Superior temporal gyrus (tissue), 1 donor: Measurements from ENCODE around the gene PSMA2.
A peak's percentile ranks its signal among the peaks of the same experiment; 100 is the strongest.

ENCODE experiments used
- DNase-seq: peaks from one replicate; pipeline ENCODE4 v3.0.0-alpha.2; 2016; ENCODE audit errors: extremely low spot score

The PSMA2 gene

GRCh38 chr7:42931834-42932651 lies at the start of gene PSMA2, which contains the start of gene MRPL32:
Gene PSMA2, minus strand, starts transcription at chr7:42932174. Its CDS starts 16 bp downstream, at chr7:42932158.
Gene MRPL32, plus strand, starts transcription at chr7:42932376. Its CDS starts 11 bp downstream, at chr7:42932387.
- peak; percentile 99 for DNase-seq

DNA sequence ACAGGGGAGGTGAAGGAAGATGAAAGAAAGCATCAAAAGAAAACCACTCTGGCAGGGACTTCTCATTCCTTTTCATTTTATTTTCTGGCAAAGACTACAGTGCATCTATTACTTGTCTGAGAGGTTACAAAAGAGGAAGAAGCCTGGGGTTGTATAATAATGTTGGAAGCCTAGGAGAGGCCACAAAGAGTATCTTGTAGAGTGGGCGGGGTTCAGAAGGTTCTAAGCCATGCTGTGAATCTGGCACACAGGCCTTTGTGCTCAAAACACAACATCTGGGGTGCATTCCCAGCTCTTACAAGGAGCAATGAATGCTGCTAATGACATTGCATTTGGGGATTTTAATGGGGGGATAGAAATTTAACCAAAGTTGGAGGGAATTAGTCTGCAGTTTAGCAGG lies 49.6 kb upstream of the PSMA2 start:
- no peak for DNase-seq

DNA sequence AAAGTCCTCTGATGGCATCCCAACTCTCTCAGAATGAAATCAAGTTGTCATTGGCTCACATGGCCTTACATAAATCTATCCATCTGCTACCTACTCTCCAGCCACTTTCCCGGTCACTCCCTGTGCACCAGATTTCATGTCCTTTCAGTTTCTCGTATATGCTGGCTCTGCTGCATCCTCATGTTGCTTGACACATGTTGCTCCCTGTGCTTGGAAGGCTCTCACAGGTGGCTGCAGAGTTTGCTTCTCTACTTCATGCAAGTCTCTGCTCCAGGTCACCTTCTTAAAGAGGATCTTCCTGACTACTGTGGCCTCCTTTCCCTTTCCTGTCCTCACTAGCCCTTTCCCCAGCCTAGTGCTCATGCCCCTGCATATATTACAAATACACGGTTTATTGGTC lies 48.5 kb upstream of the PSMA2 start:
- no peak for DNase-seq

- no peak for DNase-seq
Observed at GRCh38 chr7:42980084-42980483, 48.1 kb upstream of the PSMA2 start.

- no peak for DNase-seq
Observed at GRCh38 chr7:42978496-42978895, 46.5 kb upstream of the PSMA2 start.

DNA sequence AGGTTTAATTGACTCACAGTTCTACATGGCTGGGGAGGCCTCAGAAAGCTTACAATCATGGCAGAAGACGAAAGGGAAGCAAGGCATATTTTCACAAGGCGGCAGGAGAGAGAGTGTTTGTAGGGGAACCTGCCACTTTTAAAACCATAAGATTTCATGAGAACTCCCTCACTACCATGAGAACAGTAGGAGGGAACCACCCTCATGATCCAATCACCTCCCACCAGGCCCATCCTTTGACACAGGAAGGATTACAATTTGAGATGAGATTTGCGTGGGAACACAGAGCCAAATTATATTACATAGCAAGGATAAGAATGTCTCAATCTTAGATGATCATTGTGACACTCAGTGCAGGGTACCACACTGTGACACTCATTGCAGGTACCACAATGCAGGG lies 44.4 kb upstream of the PSMA2 start:
- no peak for DNase-seq

DNA sequence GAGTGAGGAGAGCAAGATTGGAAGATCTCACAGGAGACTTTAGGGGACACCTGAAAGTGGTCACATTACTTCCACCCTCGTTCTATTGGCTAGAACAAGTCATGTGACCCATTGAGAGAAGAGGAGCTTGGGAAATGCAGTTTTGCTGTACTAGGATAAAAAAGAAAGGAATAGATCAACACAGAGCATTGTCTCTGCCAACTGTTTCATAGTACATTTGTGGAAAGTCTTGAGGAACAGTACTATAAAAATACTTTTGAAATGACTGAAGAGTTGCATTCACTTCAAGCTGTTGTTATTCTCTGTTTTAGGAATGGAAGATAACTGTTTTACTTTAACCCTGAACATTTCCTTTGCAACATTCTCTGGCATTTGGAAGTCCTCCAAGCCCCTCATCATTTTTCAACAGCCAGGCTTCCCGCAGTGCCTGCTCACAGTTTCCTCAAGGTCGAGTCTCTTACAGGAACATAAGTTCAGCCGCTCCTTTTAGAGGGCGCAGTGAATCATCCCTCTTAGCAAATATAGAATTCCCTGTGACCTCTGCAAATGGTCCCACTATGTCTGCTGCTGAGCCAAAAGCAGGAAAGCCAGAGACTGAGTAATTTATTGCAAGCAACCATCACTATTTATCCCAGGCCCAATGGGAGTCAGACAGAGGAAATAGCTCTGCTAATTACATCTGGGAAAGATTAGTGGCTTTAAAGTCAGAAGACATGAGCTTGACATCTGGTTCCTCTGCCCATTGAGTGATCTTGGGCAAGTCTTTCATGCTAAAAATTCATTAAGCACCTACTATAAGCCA lies 40.9 kb upstream of the PSMA2 start:
- peak; percentile 52 for DNase-seq

GRCh38 chr7:42967391-42967790 lies 35.4 kb upstream of the PSMA2 start:
- no peak for DNase-seq

- peak; percentile 67 for DNase-seq
Observed at GRCh38 chr7:42964849-42965805, 33.2 kb upstream of the PSMA2 start.

DNA sequence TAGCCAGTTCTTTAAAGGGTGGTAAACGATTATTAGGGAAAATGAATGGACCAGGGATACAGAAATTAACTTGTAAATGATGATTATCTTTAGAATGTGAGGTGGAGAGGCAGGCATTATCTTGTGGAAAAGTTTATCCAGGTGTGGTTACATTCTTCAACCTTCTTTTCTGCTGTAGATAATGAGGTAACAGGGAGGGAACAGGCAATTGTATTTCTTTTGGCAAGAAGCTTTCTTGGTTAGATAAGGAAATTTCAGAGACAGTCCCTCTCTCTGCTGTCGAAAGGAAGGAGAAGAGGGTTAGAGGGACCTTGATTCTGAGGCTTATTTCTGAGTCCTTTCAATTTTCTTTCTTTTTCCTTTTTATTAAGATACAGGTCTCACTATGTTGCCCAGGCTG lies 32.3 kb upstream of the PSMA2 start:
- DNase-seq = no peak

DNA sequence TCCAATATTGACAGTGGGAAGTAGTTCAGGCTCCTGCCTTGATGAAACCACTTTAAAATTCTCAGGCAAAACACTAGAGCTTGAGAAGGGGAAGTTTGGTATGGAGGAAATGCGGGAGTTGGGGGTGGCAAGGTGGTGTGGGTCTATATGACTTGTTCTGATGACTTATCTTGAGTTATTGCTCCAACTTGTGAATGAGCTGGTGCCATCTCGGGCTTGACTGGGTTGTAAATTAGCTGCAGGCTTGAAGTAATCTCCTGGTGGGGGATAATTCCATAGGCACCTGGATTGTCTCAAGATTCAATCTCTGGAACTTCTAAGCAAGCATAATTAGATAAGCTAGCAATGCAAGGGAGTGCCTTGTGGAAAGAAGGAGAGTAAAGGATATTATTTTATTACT lies 29.2 kb upstream of the PSMA2 start:
- no peak for DNase-seq

GRCh38 chr7:42960762-42961161 lies 28.8 kb upstream of the PSMA2 start:
- DNase-seq = no peak

GRCh38 chr7:42959549-42959948 lies 27.6 kb upstream of the PSMA2 start:
- no peak for DNase-seq

GRCh38 chr7:42956062-42956461 lies 24.1 kb upstream of the PSMA2 start:
- no peak for DNase-seq

DNA sequence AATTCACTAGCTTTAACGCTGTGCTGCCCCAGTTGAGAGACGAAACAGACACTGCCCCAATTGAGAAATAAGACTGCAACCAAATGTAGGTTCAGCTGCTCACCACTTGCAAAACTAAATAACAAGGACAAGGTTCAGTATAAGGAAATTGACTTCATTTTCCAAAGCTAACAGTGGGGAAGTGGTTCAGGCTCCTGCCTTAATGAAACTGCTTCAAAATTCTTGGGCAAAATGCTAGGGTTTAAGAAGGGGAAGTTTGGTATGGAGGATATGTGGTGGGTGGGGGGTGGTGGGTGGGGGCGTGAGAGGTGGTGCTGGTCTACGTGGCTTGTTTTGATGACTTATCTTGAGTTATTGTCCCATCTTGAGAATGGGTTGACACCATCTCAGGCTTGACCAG lies 22.0 kb upstream of the PSMA2 start:
- no peak for DNase-seq

DNA sequence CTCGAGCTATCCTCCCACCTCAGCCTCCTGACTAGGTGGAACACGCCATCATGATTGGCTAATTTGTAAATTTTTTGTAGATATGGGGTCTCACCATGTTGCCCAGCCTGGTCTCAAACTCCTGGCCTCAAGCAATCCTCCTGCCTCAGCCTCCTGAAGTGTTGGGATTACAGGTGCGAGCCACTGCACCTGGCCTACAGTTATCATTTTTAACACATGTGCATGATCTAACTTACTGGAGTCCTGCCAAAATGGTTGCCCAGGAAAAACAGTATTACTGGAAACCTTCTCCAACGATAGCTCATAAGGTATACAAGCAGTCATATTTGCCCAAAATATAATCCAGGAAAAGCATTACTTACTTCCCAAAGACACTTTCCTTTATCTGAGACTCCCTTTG lies 20.4 kb upstream of the PSMA2 start:
- DNase-seq = no peak

DNA sequence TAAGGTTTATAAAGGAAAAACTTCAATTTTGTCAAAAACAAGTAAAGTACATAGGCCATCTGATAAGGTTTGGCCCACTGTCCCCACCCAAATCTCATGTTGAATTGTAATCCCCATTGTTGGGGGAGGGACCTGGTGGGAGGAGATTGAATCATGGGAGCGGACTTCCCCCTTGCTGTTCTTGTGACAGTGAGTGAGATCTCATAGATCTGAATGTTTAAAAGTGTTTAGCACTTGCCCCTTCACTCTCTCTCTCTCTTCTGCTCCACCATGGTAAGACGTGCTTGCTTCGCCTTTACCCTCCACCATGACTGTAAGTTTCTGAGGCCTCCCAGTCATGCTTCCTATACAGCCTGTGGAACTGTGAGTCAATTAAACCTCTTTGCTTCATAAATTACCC lies 18.4 kb upstream of the PSMA2 start:
- DNase-seq = no peak

DNA sequence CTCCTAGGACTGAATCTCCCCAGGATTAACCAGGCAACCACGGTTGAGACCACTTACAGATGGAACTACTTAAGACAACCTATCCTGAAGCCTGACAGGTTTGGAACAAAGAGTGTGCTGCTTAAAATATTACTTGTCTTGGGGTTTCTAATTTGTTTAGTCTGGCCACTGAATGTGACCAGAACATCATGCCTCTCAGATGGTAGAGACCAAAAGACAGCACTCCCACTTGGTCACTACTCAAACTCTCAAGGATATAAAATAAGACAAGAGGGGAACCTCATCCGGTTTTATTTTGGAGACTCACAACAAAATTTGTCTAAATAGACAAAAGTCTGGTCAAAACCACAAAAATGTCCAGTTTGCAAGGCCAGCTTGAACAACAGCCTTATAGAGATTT lies 15.5 kb upstream of the PSMA2 start:
- no peak for DNase-seq

DNA sequence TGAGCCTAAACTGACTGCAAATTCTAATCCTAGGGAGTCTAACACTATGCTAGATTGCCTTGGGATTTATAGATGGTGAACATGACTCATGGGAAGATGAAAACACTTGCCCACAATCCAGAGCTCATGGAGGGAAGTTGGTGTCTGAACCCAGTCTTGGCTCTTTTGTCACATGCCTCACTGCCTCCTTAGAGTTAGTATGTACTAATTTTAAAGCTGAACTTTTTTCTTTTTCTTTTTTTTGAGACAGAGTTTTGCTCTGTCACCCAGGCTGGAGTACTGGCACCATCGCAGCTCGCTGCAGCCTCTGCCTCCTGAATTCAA lies 14.6 kb upstream of the PSMA2 start:
- DNase-seq = no peak

DNA sequence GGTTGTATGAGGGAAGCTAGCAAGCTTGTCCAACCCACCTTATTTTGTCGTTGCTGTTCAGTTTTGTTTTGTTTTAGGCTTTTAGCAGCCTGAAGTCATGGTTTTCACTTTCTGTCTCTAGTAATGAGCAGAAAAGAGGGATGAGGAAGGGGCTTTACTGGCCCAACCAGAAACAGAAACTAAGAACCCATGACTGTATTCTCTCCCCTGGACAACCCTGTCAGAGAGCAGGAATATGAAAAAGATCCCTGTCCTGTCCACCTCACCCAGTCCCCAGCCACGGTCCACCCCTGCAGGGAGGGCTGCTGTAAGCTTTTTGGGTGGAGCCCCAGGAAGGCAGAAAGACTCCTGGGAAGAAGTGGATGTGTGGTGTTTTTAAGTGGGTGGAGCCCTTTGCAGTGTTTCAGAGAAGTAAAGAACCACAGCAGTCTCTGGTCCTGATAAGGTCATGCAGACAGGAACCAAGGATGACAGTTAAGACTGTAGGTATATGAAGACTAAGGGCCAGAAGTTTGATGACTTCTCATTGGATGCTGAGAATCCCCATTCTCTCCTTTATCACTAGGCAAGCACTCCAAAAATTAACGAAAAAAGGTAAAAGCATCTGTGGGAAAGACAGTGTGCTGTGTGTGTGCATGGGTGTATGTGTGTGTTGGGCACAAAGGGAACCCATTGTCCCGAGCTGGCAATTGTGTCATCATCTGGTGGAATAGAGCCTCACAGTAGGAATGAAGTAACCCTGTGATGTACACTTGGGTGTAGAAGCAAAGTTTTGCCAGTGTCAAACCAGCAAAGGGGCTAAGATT lies 14.1 kb upstream of the PSMA2 start:
- DNase-seq = peak; percentile 51
